Duodenal mucosa (tissue), 2 donors: Measurements from ENCODE around the gene EML2.
A peak's percentile ranks its signal among the peaks of the same experiment; 100 is the strongest.
"Not testable (repeated sequence)": the region's sequence is repeated elsewhere in the genome, so short reads cannot be mapped to it uniquely, and the experiment has no call there.

ENCODE experiments used
- H3K27ac ChIP-seq: one replicate; pipeline ENCODE4 v1.7.0; 2013; ENCODE audit warnings: low read depth, low read length
- H3K27me3 ChIP-seq, 2 donors: one replicate each; pipeline ENCODE4 v1.7.0; 2013; ENCODE audit warnings: low read length in 2 of 2, control low read depth in 1 of 2; ENCODE audit not compliant: insufficient read depth in 2 of 2, control insufficient read depth in 1 of 2
- H3K36me3 ChIP-seq, 2 donors: one replicate each; pipeline ENCODE4 v1.7.0; 2013; ENCODE audit warnings: low read length in 2 of 2, control low read depth in 1 of 2; ENCODE audit not compliant: insufficient read depth in 2 of 2, control insufficient read depth in 1 of 2
- H3K4me1 ChIP-seq, 2 donors: one replicate each; pipeline ENCODE4 v1.7.0; 2013; ENCODE audit warnings: low read length in 2 of 2, control low read depth in 1 of 2; ENCODE audit not compliant: insufficient read depth in 2 of 2, control insufficient read depth in 1 of 2
- H3K4me3 ChIP-seq, 2 donors: one replicate each; pipeline ENCODE4 v1.7.0; 2013; ENCODE audit warnings: low read length in 2 of 2, low read depth in 1 of 2
- H3K9ac ChIP-seq, 2 donors: one replicate each; pipeline ENCODE4 v1.7.0; 2013; ENCODE audit warnings: low read length in 2 of 2, low read depth in 1 of 2
- H3K9me3 ChIP-seq, 2 donors: one replicate each; pipeline ENCODE4 v1.7.0; 2013; ENCODE audit warnings: low read length in 2 of 2, control low read depth in 1 of 2; ENCODE audit not compliant: control insufficient read depth in 1 of 2

EML2 gene

DNA sequence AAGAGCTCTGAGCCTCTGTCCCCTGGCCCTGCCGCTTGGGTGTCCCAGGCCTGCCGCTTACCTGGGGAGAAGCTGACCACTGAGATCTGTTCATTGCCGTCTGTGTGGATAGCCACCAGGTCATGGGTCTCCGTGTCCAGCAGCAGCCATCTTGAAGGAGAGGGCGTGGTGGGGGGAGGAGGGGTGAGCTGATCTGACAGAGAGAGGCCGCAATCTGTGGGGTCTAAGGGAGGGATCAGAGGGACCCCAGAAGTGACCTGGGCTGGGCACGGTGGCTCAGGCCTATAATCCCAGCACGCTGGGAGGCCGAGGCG lies 22.5 kb downstream of the EML2 start:
- Histone ChIP-seq H3K27ac (no peak overlapping the region), H3K9ac (no peak overlapping the region), H3K36me3 (peaks cover 0 to 57% of the 10 kb centered on the region in 2 donors), H3K4me1 (peaks cover 12 to 13% of the 10 kb centered on the region in 2 donors), H3K4me3 (no peak overlapping the region), H3K27me3 (no peaks in the 10 kb centered on the region), H3K9me3 (no peaks in the 10 kb centered on the region)

- Histone ChIP-seq H3K27ac (peak overlapping the region; percentile 56), H3K36me3 (peaks cover 0 to 53% of the 10 kb centered on the region in 2 donors), H3K4me1 (peaks cover 12 to 13% of the 10 kb centered on the region in 2 donors), H3K9ac (no peak overlapping the region), H3K4me3 (peak overlapping the region in 1 of 2 donors; percentile 47), H3K27me3 (no peaks in the 10 kb centered on the region), H3K9me3 (no peaks in the 10 kb centered on the region)
Measured at GRCh38 chr19:45615795-45616703, 23.1 kb downstream of the EML2 start.

GRCh38 chr19:45615056-45615455 lies 24.1 kb downstream of the EML2 start:
- Histone ChIP-seq H3K27ac (peak overlapping the region; percentile 73), H3K4me1 (peaks cover 12 to 13% of the 10 kb centered on the region in 2 donors), H3K36me3 (peaks cover 0 to 52% of the 10 kb centered on the region in 2 donors)
- not testable (repeated sequence) for H3K27me3 ChIP-seq, H3K9me3 ChIP-seq, H3K9ac ChIP-seq, H3K4me3 ChIP-seq

GRCh38 chr19:45613926-45614725 lies 25.1 kb downstream of the EML2 start:
- Histone ChIP-seq H3K9me3 (no peaks in the 10 kb centered on the region), H3K4me3 (peak overlapping the region in 1 of 2 donors; percentile 38), H3K36me3 (peaks cover 5 to 49% of the 10 kb centered on the region in 2 donors), H3K27ac (peak overlapping the region; percentile 73), H3K4me1 (peaks cover 12 to 13% of the 10 kb centered on the region in 2 donors), H3K27me3 (no peaks in the 10 kb centered on the region), H3K9ac (peak overlapping the region; percentile 2 to 58)

DNA sequence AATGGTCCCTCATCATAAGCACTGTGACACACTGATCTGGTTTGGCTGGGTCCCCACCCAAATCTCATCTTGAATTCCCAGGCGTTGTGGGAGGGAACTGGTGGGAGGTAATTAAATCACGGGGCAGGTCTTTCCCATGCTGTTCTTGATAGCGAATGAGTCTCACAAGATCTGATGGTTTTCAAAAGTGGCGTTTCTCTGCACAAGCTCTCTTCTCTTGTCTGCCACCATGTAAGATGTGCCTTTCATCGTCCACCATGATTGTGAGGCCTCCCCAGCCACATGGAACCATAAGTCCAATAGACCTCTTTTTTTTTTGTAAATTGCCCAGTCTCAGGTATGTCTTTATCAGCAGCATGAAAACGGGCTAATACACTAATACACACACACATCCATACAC lies 30.2 kb downstream of the EML2 start:
- Histone ChIP-seq H3K4me3 (no peak overlapping the region), H3K4me1 (peaks cover 12 to 13% of the 10 kb centered on the region in 2 donors), H3K27me3 (no peaks in the 10 kb centered on the region), H3K27ac (no peak overlapping the region), H3K9me3 (no peaks in the 10 kb centered on the region), H3K36me3 (peaks cover 5 to 35% of the 10 kb centered on the region in 2 donors), H3K9ac (no peak overlapping the region)

DNA sequence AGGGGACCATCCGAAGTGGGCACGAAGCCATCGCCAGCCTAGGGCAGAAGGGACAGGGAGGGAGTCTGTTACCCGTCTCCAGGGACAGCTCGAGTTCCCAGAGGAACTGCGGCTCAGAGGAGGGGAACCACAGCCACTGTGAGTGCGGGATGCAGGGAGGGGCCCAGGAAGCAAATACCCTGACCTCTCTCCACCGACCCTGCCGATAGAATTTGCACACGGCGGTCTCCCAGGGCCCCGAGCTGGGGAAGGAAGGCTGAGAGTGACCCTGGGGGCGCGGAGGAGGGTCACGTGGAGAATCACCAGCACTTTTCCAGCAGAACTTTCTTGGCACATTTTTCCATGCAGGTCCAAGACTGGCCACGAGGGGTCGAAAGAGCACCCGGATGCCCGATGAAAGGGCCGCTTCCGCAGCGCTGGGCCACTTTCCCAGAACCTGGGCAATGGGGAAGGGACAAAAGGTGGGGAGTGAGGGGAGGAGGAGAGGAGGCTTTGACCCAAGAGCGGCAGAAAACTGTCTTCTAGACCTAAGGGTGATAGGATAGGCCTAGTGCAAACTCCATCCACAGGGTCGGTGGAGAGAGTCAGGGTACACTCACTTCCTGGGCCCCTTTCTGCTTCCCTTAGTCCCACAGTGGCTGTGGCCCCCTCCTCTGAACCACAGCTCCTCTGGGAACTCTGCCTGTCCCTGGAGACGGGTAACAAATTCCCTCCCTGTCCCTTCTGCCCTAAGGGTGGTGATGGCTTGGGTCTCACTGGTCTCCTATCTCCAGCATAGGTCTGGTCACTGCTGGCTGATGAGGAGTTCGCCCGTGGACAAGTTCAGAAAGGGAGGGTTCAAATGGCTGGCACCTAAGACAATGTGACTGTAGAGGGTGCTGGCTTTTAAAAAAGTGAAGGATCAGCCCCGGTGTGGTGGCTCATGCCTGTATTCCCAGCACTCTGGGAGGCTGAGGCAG lies 31.8 kb downstream of the EML2 start:
- Histone ChIP-seq H3K27ac (no peak overlapping the region), H3K27me3 (peaks cover 3 to 6% of the 10 kb centered on the region in 2 donors), H3K4me1 (peaks cover 9% of the 10 kb centered on the region in 2 donors), H3K36me3 (peaks cover 5 to 20% of the 10 kb centered on the region in 2 donors), H3K9me3 (no peaks in the 10 kb centered on the region), H3K4me3 (peak overlapping the region; percentile 6 to 36), H3K9ac (peak overlapping the region; percentile 16 to 57)

GRCh38 chr19:45601524-45602374 lies 37.4 kb downstream of the EML2 start, which contains the start of gene GPR4:
Gene GPR4, minus strand, starts transcription at chr19:45602212. Its CDS starts 10,346 bp downstream, at chr19:45591866.
- Histone ChIP-seq H3K4me1 (peaks cover under 1 to 8% of the 10 kb centered on the region in 2 donors), H3K36me3 (no peaks in the 10 kb centered on the region), H3K27me3 (peaks cover 54 to 56% of the 10 kb centered on the region in 2 donors), H3K27ac (peak within 1 kb of the TSS; percentile 22), H3K9me3 (no peaks in the 10 kb centered on the region), H3K9ac (no peak within 1 kb of the TSS), H3K4me3 (peak within 1 kb of the TSS in 1 of 2 donors; percentile 6)

GRCh38 chr19:45601115-45601514 lies 38.1 kb downstream of the EML2 start:
- Histone ChIP-seq H3K4me3 (no peak overlapping the region), H3K4me1 (peaks cover 0 to 8% of the 10 kb centered on the region in 2 donors), H3K27ac (peak overlapping the region; percentile 22), H3K9me3 (no peaks in the 10 kb centered on the region), H3K27me3 (peaks cover 54 to 57% of the 10 kb centered on the region in 2 donors), H3K36me3 (no peaks in the 10 kb centered on the region), H3K9ac (no peak overlapping the region)
